RCC 7860 (cell line): Measurements from ENCODE around the gene NOXA1.
"Not testable (repeated sequence)": the region's sequence is repeated elsewhere in the genome, so short reads cannot be mapped to it uniquely, and the experiment has no call there.

Source experiments
- DNase-seq: peaks from one replicate; pipeline ENCODE4 v3.0.0-alpha.2; 2015; ENCODE audit warnings: low spot score
- FAIRE-seq: peaks from 2 replicates; lab custom pipeline; 2012; peaks lifted over from hg19 to GRCh38; lab: Jason Lieb, UNC

The NOXA1 gene

GRCh38 chr9:137422604-137423513 is at the start of gene NOXA1, which contains the start of gene EXD3:
TSS of gene NOXA1 (plus strand) at chr9:137423393. CDS start at chr9:137423530, 137 bp downstream.
TSS of gene EXD3 (minus strand) at chr9:137423162. CDS start at chr9:137395357, 27,805 bp downstream.
- FAIRE-seq (no peak), DNase-seq (peak; percentile 77)

- FAIRE-seq (no peak), DNase-seq (no peak)
Observed at GRCh38 chr9:137373611-137373980, 49.6 kb upstream of the NOXA1 start.

DNA sequence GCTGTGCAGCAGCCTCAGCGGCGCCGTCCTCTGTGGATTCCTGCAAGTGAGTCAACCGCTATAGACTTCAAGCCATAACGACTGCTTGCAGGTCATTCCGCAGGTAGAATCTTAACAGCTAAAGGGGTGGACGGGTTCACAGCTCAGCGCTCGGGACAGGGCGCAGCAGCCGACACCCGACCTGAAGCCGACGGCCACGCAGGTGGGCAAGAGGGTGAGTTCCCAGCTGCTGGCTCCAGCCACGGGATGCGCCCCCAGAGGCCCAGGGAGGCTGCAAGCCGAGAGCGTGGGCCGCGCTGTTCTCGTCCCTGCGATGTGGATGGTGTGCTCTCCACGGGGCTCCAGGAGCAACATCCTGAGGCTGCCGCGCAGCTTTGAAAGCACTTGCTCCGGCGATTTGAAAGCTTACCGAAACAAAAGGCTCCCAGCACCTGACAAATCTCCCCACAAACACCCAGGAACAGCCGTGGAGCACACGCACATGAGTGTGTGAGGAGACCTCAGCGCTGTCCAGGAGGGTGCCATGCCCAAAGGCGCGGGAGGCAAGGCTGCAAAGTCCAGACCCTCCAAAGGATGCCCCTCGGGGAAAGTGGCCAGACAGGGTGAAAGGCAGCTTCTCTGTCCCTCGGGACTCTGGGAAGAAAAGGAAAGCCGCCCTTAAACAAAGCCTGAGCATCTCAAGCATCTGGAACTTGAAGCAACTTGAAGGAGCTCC is 48.9 kb upstream of the NOXA1 start:
- FAIRE-seq (no peak), DNase-seq (no peak)

- FAIRE-seq: no peak
- no peak for DNase-seq
Observed at GRCh38 chr9:137375321-137376058, 47.7 kb upstream of the NOXA1 start.

DNA sequence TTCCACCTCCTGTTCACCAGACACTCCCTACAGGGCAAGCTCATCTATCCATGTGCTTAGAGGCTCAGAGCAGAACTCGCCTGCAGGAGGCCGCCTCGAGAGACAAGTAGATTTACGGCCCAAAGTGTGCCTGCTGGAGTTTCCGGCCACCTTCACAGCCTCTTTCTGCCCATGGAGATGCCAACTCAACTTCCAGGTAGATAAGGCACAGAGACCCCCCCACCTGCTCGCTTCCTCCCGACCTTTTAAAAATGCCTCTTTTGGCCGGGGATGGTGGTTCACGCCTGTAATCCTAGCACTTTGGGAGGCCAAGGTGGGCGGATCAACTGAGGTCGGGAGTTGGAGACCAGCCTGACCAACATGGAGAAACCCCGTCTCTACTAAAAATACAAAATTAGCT is 46.8 kb upstream of the NOXA1 start:
- FAIRE-seq (no peak), DNase-seq (no peak)

GRCh38 chr9:137378688-137379410 is 44.3 kb upstream of the NOXA1 start:
- not testable (repeated sequence) for FAIRE-seq, DNase-seq

- no peak for FAIRE-seq
Observed at GRCh38 chr9:137379761-137380161, 43.4 kb upstream of the NOXA1 start.

DNA sequence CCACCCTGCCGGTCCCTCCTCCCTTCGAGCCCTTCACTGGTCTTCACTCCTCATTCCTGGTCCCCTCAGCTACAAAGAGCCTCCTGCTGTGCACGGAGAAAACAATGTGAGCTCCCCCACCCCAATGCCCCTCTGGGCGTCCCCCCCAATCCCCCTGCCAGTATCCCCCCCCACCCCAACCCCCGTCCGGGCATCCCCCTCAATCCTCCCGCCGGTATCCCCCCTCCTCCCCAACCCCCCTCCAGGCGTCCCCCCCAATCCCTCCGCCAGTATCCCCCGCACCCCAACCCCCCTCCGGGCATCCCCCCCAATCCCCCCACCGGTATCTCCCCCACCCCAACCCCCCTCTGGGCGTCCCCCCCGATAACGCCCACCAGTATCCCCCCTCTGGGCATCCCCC is 43.0 kb upstream of the NOXA1 start:
- no peak for DNase-seq
- FAIRE-seq: no peak

More at GRCh38 chr9:137379761-137380161, 43.4 kb upstream of the NOXA1 start:
- DNase-seq: no peak

GRCh38 chr9:137380606-137381005 is 42.6 kb upstream of the NOXA1 start:
- FAIRE-seq: no peak

GRCh38 chr9:137381501-137382443 is 41.4 kb upstream of the NOXA1 start:
- no peak for DNase-seq
- no peak for FAIRE-seq

More at GRCh38 chr9:137380606-137381005, 42.6 kb upstream of the NOXA1 start:
- DNase-seq: no peak

GRCh38 chr9:137382444-137383080 is 40.6 kb upstream of the NOXA1 start:
- DNase-seq (no peak), FAIRE-seq (no peak)

- DNase-seq (no peak), FAIRE-seq (no peak)
Observed at GRCh38 chr9:137383081-137383783, 40.0 kb upstream of the NOXA1 start.

GRCh38 chr9:137383784-137384756 is 39.1 kb upstream of the NOXA1 start:
- FAIRE-seq: no peak

GRCh38 chr9:137385061-137385655 is 38.0 kb upstream of the NOXA1 start:
- FAIRE-seq (no peak), DNase-seq (no peak)

More at GRCh38 chr9:137383784-137384756, 39.1 kb upstream of the NOXA1 start:
- DNase-seq: no peak

GRCh38 chr9:137386507-137387113 is 36.6 kb upstream of the NOXA1 start:
- not testable (repeated sequence) for DNase-seq, FAIRE-seq
